Cerebellar cortex (tissue), 1 donor: ENCODE data around the gene FGD1.

Experiments
- DNase-seq: peaks from one replicate; pipeline ENCODE4 v3.0.0-alpha.2; 2015; ENCODE audit warnings: low spot score

The FGD1 gene

GRCh38 chrX:54407266-54407665, 88.8 kb downstream of the FGD1 start:
- no peak for DNase-seq

GRCh38 chrX:54397113-54397512, 98.9 kb downstream of the FGD1 start:
- DNase-seq: no peak
